Mesenchymal stem cell (in vitro differentiated cells and primary cell): ENCODE measurements around the gene SLFN12.

ENCODE experiments used
- DNase-seq: peaks from one replicate; pipeline ENCODE4 v3.0.0-alpha.2; 2013
- H2AFZ ChIP-seq: one replicate; pipeline ENCODE4 v1.6.1; 2013; ENCODE audit warnings: low read depth, mild to moderate bottlenecking, control low read depth, inconsistent platforms, low read length, moderate library complexity
- H2AK5ac ChIP-seq: 2 replicates; pipeline ENCODE4 v1.6.1; 2013; ENCODE audit warnings: low read length, moderate library complexity, mild to moderate bottlenecking, inconsistent platforms; ENCODE audit not compliant: severe bottlenecking
- H2BK120ac ChIP-seq: one replicate; pipeline ENCODE4 v1.6.1; 2013; ENCODE audit warnings: low read depth, mild to moderate bottlenecking, inconsistent platforms, low read length, moderate library complexity
- H2BK12ac ChIP-seq, 2 experiments: one replicate each; pipeline ENCODE4 v1.6.1; 2013; ENCODE audit warnings: inconsistent platforms in 2 of 2, low read length in 2 of 2, mild to moderate bottlenecking in 2 of 2, moderate library complexity in 2 of 2, control low read depth in 1 of 2
- H2BK15ac ChIP-seq: one replicate; pipeline ENCODE4 v1.6.1; 2013; ENCODE audit warnings: mild to moderate bottlenecking, low read depth, inconsistent platforms; ENCODE audit not compliant: poor library complexity, severe bottlenecking
- H2BK5ac ChIP-seq: 2 replicates; pipeline ENCODE4 v1.6.1; 2013; ENCODE audit warnings: low read depth, mild to moderate bottlenecking, low read length, control low read depth, inconsistent platforms; ENCODE audit not compliant: poor library complexity, severe bottlenecking
- H3K14ac ChIP-seq, 2 experiments: one replicate each; pipeline ENCODE4 v1.6.1; 2013; ENCODE audit warnings: inconsistent platforms in 2 of 2, low read length in 2 of 2, control low read depth in 1 of 2, mild to moderate bottlenecking in 1 of 2, moderate library complexity in 1 of 2
- H3K18ac ChIP-seq, 2 experiments: one replicate each; pipeline ENCODE4 v1.6.1; 2013; ENCODE audit warnings: inconsistent platforms in 2 of 2, low read length in 2 of 2, control low read depth in 1 of 2, low read depth in 1 of 2, mild to moderate bottlenecking in 1 of 2
- H3K23ac ChIP-seq, 2 experiments: one replicate each; pipeline ENCODE4 v1.6.1; 2013; ENCODE audit warnings: inconsistent platforms in 2 of 2, low read length in 2 of 2, mild to moderate bottlenecking in 2 of 2, moderate library complexity in 2 of 2, control low read depth in 1 of 2
- H3K27ac ChIP-seq: 2 replicates; pipeline ENCODE4 v1.5.1; 2013; ENCODE audit warnings: mild to moderate bottlenecking, moderate library complexity, low read length, control low read depth, inconsistent platforms; ENCODE audit not compliant: poor library complexity, severe bottlenecking
- H3K27me3 ChIP-seq, 2 experiments: 2 replicates each; pipeline versions ENCODE4 v1.6.1 to v1.7.0; 2013; ENCODE audit warnings: low read length in 2 of 2, mild to moderate bottlenecking in 2 of 2, moderate library complexity in 2 of 2, control low read depth in 1 of 2, inconsistent platforms in 1 of 2; ENCODE audit not compliant: control insufficient read depth in 1 of 2, insufficient read depth in 1 of 2
- H3K36me3 ChIP-seq, 2 experiments: 2 replicates each; pipeline versions ENCODE4 v1.6.1 to v1.7.0; 2013; ENCODE audit warnings: low read length in 2 of 2, control low read depth in 1 of 2, inconsistent platforms in 1 of 2, low read depth in 1 of 2, mild to moderate bottlenecking in 1 of 2; ENCODE audit not compliant: insufficient read depth in 2 of 2, control insufficient read depth in 1 of 2
- H3K4ac ChIP-seq, 2 experiments: one replicate each; pipeline ENCODE4 v1.6.1; 2013; ENCODE audit warnings: inconsistent platforms in 2 of 2, low read length in 2 of 2, mild to moderate bottlenecking in 2 of 2, moderate library complexity in 2 of 2, control low read depth in 1 of 2, low read depth in 1 of 2
- H3K4me1 ChIP-seq: 2 replicates; pipeline ENCODE4 v1.6.1; 2013; ENCODE audit warnings: low read depth, low read length, control low read depth; ENCODE audit not compliant: control insufficient read depth, insufficient read depth
- H3K4me2 ChIP-seq: 2 replicates; pipeline ENCODE4 v1.6.1; 2013; ENCODE audit warnings: low read length, mild to moderate bottlenecking, inconsistent platforms; ENCODE audit not compliant: poor library complexity, severe bottlenecking
- H3K4me3 ChIP-seq, 2 experiments: 2 replicates each; pipeline versions ENCODE4 v1.5.1 to v1.7.0; 2013; ENCODE audit warnings: low read length in 2 of 2, mild to moderate bottlenecking in 2 of 2, control low read depth in 1 of 2, low read depth in 1 of 2; ENCODE audit not compliant: insufficient read depth in 1 of 2
- H3K79me1 ChIP-seq: replicated peaks from 2 replicates; pipeline ENCODE4 v1.6.1; 2013; ENCODE audit warnings: mild to moderate bottlenecking, control low read depth, low read length, inconsistent platforms; ENCODE audit not compliant: poor library complexity, severe bottlenecking
- H3K9ac ChIP-seq: 2 replicates; pipeline ENCODE4 v1.7.0; 2013; ENCODE audit warnings: mild to moderate bottlenecking, low read length, moderate library complexity
- H3K9me3 ChIP-seq: 2 replicates; pipeline ENCODE4 v1.7.0; 2013; ENCODE audit warnings: mild to moderate bottlenecking, low read length; ENCODE audit not compliant: control insufficient read depth
- H4K8ac ChIP-seq: one replicate; pipeline ENCODE4 v1.6.1; 2013; ENCODE audit warnings: inconsistent platforms, mild to moderate bottlenecking, low read length, moderate library complexity
- H4K91ac ChIP-seq: one replicate; pipeline ENCODE4 v1.6.1; 2013; ENCODE audit warnings: mild to moderate bottlenecking, low read length, inconsistent platforms
- WGBS: methylation state at CpG from one replicate; pipeline ENCODE4 v1.1.7; 2013; ENCODE audit warnings: mixed read lengths; 5-methylcytosine and 5-hydroxymethylcytosine counted together

SLFN12 gene

DNA sequence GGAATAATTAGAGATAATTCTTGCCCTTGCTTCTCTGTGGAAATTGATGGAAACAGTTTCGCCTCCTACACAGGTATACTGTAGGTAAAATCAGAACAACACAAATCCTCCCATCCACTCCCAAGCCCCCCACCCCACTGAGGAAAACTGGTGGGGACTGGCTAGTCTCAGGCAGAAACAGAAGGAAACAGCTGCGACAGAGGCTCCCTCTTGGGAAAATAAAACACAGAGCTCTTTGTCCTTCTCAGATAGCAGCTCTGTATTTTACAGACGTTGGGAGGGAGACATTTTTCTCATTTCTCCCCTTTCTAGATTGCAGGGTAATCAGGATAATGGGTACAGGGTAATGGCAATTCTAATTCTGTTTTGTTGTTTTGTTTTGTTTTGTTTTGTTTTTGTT lies 15.2 kb upstream of the SLFN12 start:
- Histone ChIP-seq H3K23ac (no peak overlapping the region), H4K91ac (no peak overlapping the region), H2BK12ac (no peak overlapping the region), H3K27ac (no peak overlapping the region), H2AFZ (no peak overlapping the region), H3K4me1 (peaks cover 15% of the 10 kb centered on the region), H3K27me3 (peaks cover 21 to 55% of the 10 kb centered on the region in 2 experiments), H3K36me3 (no peaks in the 10 kb centered on the region), H2AK5ac (no peak overlapping the region), H3K18ac (no peak overlapping the region), H3K9ac (no peak overlapping the region), H3K4ac (no peak overlapping the region), H3K4me2 (peak overlapping the region; percentile 91), H3K9me3 (no peaks in the 10 kb centered on the region), H2BK120ac (no peak overlapping the region), H3K4me3 (no peak overlapping the region), H2BK15ac (no peak overlapping the region), H3K79me1 (no peaks in the 10 kb centered on the region), H3K14ac (no peak overlapping the region), H4K8ac (no peak overlapping the region), H2BK5ac (no peak overlapping the region)
- WGBS: 92% methylated on average over 1 of the region's 3 CpGs
- no peak for DNase-seq

DNA sequence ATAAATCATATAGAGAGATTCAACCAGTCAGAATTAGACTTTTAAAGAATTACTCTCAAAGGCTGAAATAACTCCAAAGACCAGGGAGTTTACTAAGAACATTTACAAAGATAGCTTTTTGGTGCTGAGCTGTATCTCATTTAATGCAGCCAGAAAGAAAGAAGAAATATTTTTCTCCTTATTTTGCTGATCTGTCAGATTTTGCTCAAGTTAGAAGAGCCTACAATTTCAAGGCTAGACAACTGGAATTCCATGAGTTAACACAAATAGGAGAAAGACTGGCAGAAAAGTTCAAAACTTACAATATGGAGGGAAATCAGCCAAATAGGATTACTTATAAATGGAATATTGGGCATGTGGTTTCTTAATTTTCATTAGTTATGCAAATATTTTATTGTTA lies 6.1 kb upstream of the SLFN12 start:
- no peak overlapping the region for H3K23ac ChIP-seq
- H3K4me1 ChIP-seq: peaks cover 6% of the 10 kb centered on the region
- no peak overlapping the region for H3K4me3 ChIP-seq
- no peak overlapping the region for H2AFZ ChIP-seq
- H3K4ac ChIP-seq: no peak overlapping the region
- H4K8ac ChIP-seq: no peak overlapping the region
- H2BK120ac ChIP-seq: no peak overlapping the region
- DNase-seq: no peak
- no peak overlapping the region for H3K9ac ChIP-seq
- H3K36me3 ChIP-seq: no peaks in the 10 kb centered on the region
- no peaks in the 10 kb centered on the region for H3K9me3 ChIP-seq
- H3K18ac ChIP-seq: no peak overlapping the region
- no peak overlapping the region for H2BK12ac ChIP-seq
- H3K14ac ChIP-seq: no peak overlapping the region
- H3K27me3 ChIP-seq: no peaks in the 10 kb centered on the region
- H3K4me2 ChIP-seq: no peak overlapping the region
- peaks cover 2% of the 10 kb centered on the region for H3K79me1 ChIP-seq
- H3K27ac ChIP-seq: no peak overlapping the region
- no peak overlapping the region for H2AK5ac ChIP-seq
- H2BK15ac ChIP-seq: no peak overlapping the region
- no peak overlapping the region for H2BK5ac ChIP-seq
- H4K91ac ChIP-seq: no peak overlapping the region

GRCh38 chr17:35433075-35433894 lies 985 bp upstream of the SLFN12 start:
- Histone ChIP-seq H3K27ac (peak overlapping the region; percentile 100), H3K23ac (no peak overlapping the region), H4K91ac (no peak overlapping the region), H3K4me2 (peak overlapping the region; percentile 89), H3K4me3 (peak overlapping the region in 1 of 2 experiments; percentile 86), H3K4me1 (peaks cover 19% of the 10 kb centered on the region), H3K9ac (peak overlapping the region; percentile 95), H3K4ac (peak overlapping the region in 1 of 2 experiments; percentile 83), H3K9me3 (no peaks in the 10 kb centered on the region), H2BK15ac (peak overlapping the region; percentile 74), H2BK5ac (peak overlapping the region; percentile 99), H2BK12ac (peak overlapping the region in 1 of 2 experiments; percentile 90), H4K8ac (peak overlapping the region; percentile 41), H3K79me1 (peaks cover 9% of the 10 kb centered on the region), H3K18ac (peak overlapping the region; percentile 94 to 97), H3K36me3 (peaks cover 3 to 5% of the 10 kb centered on the region in 2 experiments), H3K27me3 (no peaks in the 10 kb centered on the region), H3K14ac (no peak overlapping the region), H2AK5ac (peak overlapping the region; percentile 99), H2AFZ (no peak overlapping the region), H2BK120ac (peak overlapping the region; percentile 97)
- WGBS: 2% methylated on average over 18 of the region's 19 CpGs
- DNase-seq: peak; percentile 97

DNA sequence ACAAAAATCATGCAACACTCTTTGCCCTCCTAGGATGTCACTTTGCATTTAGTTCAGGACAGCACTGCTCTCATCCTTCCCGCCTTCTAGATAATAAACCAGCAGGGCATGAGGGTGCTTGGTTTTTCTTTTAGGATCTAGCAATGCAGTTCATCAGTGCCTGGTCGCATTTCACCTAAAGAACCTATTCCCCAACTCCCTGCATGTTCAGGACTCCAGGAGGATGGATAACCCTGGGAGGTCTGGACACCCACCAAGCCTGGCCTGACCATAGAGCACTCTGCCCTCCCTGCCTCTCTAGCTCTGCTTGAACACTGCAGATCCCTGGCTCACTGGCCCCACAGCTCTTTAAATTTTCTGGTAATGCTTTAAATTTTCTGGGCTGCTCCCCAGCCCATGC lies 2.6 kb downstream of the SLFN12 start:
- DNase-seq: no peak
- Histone ChIP-seq H2AFZ (no peak overlapping the region), H3K18ac (no peak overlapping the region), H3K4ac (no peak overlapping the region), H2BK12ac (no peak overlapping the region), H3K79me1 (peaks cover 19% of the 10 kb centered on the region), H2BK15ac (no peak overlapping the region), H3K14ac (no peak overlapping the region), H2AK5ac (no peak overlapping the region), H3K4me1 (peaks cover 19% of the 10 kb centered on the region), H3K23ac (no peak overlapping the region), H3K9me3 (no peaks in the 10 kb centered on the region), H3K4me2 (no peak overlapping the region), H3K27ac (no peak overlapping the region), H3K27me3 (no peaks in the 10 kb centered on the region), H3K4me3 (no peak overlapping the region), H2BK120ac (no peak overlapping the region), H3K36me3 (peaks cover 5 to 7% of the 10 kb centered on the region in 2 experiments), H4K91ac (no peak overlapping the region), H4K8ac (no peak overlapping the region), H2BK5ac (no peak overlapping the region), H3K9ac (no peak overlapping the region)
- 96% methylated on average over 2 of the region's 2 CpGs for WGBS
